DOHH2 (cell line): ENCODE measurements around the gene SPC25.

Experiments
- H3F3A ChIP-seq: fragments of 200-600 bp; sonication (generic), shearing (Covaris generic); 2 replicates; pipeline ENCODE4 v1.6.0; 2016; ENCODE audit warnings: antibody characterized with exemption, mild to moderate bottlenecking; ENCODE audit not compliant: control insufficient read depth, insufficient read depth
- H3K27ac ChIP-seq: fragments of 200-600 bp; sonication (generic); 2 replicates; pipeline ENCODE4 v1.5.1; 2014; ENCODE audit warnings: low read depth, mild to moderate bottlenecking, low read length, moderate library complexity
- H3K27me3 ChIP-seq: fragments of 200-600 bp; sonication (generic); 2 replicates; pipeline ENCODE4 v1.6.1; 2014; ENCODE audit warnings: mild to moderate bottlenecking, low read length, mixed read lengths; ENCODE audit not compliant: control insufficient read depth
- H3K36me3 ChIP-seq: fragments of 200-600 bp; sonication (generic); 2 replicates; pipeline ENCODE4 v1.6.1; 2014; ENCODE audit warnings: mild to moderate bottlenecking, low read length, moderate library complexity, mixed read lengths; ENCODE audit not compliant: control insufficient read depth
- H3K4me1 ChIP-seq: fragments of 200-600 bp; sonication (generic); 2 replicates; pipeline ENCODE4 v1.6.1; 2014; ENCODE audit warnings: mild to moderate bottlenecking, low read length, mixed read lengths; ENCODE audit not compliant: control insufficient read depth
- H3K4me2 ChIP-seq: fragments of 200-600 bp; sonication (generic); 2 replicates; pipeline ENCODE4 v1.6.0; 2014; ENCODE audit warnings: mild to moderate bottlenecking, low read length, moderate library complexity
- H3K4me3 ChIP-seq: fragments of 200-600 bp; sonication (generic); 2 replicates; pipeline ENCODE4 v1.5.1; 2014; ENCODE audit warnings: mild to moderate bottlenecking, low read length, mixed read lengths
- H3K79me2 ChIP-seq: fragments of 200-600 bp; sonication (generic); 2 replicates; pipeline ENCODE4 v1.6.1; 2014; ENCODE audit warnings: mild to moderate bottlenecking, low read length, mixed read lengths; ENCODE audit not compliant: control insufficient read depth
- H3K9me2 ChIP-seq: fragments of 200-600 bp; sonication (generic); replicated peaks from 2 replicates; pipeline ENCODE4 v1.6.1; 2014; ENCODE audit warnings: mild to moderate bottlenecking, low read length, mixed read lengths; ENCODE audit not compliant: control insufficient read depth
- H3K9me3 ChIP-seq: fragments of 200-600 bp; sonication (generic); 2 replicates; pipeline ENCODE4 v1.6.1; 2014; ENCODE audit warnings: antibody characterized with exemption, low read length, mixed read lengths; ENCODE audit not compliant: control insufficient read depth, insufficient read depth
- H4K20me1 ChIP-seq: fragments of 200-600 bp; sonication (generic); 2 replicates; pipeline ENCODE4 v1.6.0; 2014; ENCODE audit warnings: low read depth, mild to moderate bottlenecking, antibody characterized with exemption, low read length, moderate library complexity; ENCODE audit not compliant: control insufficient read depth, insufficient read depth
- CTCF ChIP-seq: fragments of 200-600 bp; sonication (generic); IDR thresholded peaks from one replicate; pipeline ENCODE4 v1.5.1; 2014; ENCODE audit warnings: antibody characterized with exemption, mild to moderate bottlenecking, low read depth, low read length; ENCODE audit not compliant: poor library complexity, severe bottlenecking
- EZH2phosphoT487 ChIP-seq: fragments of 200-600 bp; sonication (generic); IDR thresholded peaks from 2 replicates; pipeline ENCODE4 v1.6.1; 2017; ENCODE audit warnings: borderline replicate concordance, mild to moderate bottlenecking, antibody characterized with exemption, low read length, moderate library complexity, mixed read lengths

The SPC25 gene

GRCh38 chr2:168890006-168890782, at the start of gene SPC25:
Gene SPC25, minus strand, starts transcription at chr2:168890430. Its CDS starts 911 bp downstream, at chr2:168889519.
- TF ChIP-seq CTCF (no peak), EZH2phosphoT487 (no peak)
- H3K9me3 ChIP-seq: no peaks in the 10 kb centered on the region
- no peaks in the 10 kb centered on the region for H3F3A ChIP-seq
- no peaks in the 10 kb centered on the region for H4K20me1 ChIP-seq
- H3K36me3 ChIP-seq: peaks cover 45% of the 10 kb centered on the region
- no peaks in the 10 kb centered on the region for H3K9me2 ChIP-seq
- H3K4me1 ChIP-seq: peaks cover 14% of the 10 kb centered on the region
- H3K27ac ChIP-seq: peak within 1 kb of the TSS; percentile 46
- H3K4me2 ChIP-seq: peak within 1 kb of the TSS; percentile 96
- peaks cover 39% of the 10 kb centered on the region for H3K79me2 ChIP-seq
- peak within 1 kb of the TSS; percentile 94 for H3K4me3 ChIP-seq
- no peaks in the 10 kb centered on the region for H3K27me3 ChIP-seq

- H4K20me1 ChIP-seq: no peaks in the 10 kb centered on the region
- no peak overlapping the region for H3K4me3 ChIP-seq
- H3K27ac ChIP-seq: no peak overlapping the region
- H3K9me2 ChIP-seq: no peaks in the 10 kb centered on the region
- no peaks in the 10 kb centered on the region for H3F3A ChIP-seq
- H3K27me3 ChIP-seq: no peaks in the 10 kb centered on the region; the same call in 1 of the 2 replicates
- H3K4me1 ChIP-seq: no peaks in the 10 kb centered on the region
- H3K4me2 ChIP-seq: no peak overlapping the region
- TF ChIP-seq EZH2phosphoT487 (no peak), CTCF (no peak)
- H3K9me3 ChIP-seq: no peaks in the 10 kb centered on the region
- H3K36me3 ChIP-seq: no peaks in the 10 kb centered on the region
- no peaks in the 10 kb centered on the region for H3K79me2 ChIP-seq
Observed at GRCh38 chr2:168939918-168940317, 49.7 kb upstream of the SPC25 start.

- Histone ChIP-seq H3K27ac (no peak overlapping the region), H4K20me1 (no peaks in the 10 kb centered on the region), H3K4me3 (no peak overlapping the region), H3K9me2 (no peaks in the 10 kb centered on the region), H3K79me2 (no peaks in the 10 kb centered on the region), H3K9me3 (no peaks in the 10 kb centered on the region), H3K4me1 (no peaks in the 10 kb centered on the region), H3K36me3 (no peaks in the 10 kb centered on the region), H3K4me2 (no peak overlapping the region), H3K27me3 (no peaks in the 10 kb centered on the region; the same call in 1 of the 2 replicates), H3F3A (no peaks in the 10 kb centered on the region)
- no peak for TF ChIP-seq EZH2phosphoT487
- TF ChIP-seq CTCF: no peak
Observed at GRCh38 chr2:168939061-168939460, 48.8 kb upstream of the SPC25 start.
